Panc1 (cell line): Measurements from ENCODE around the gene OR6P1. TPM values are rescaled to one million over a fixed set of nuclear protein-coding genes. Genes with fewer than 3 reads are reported as not detected.

Source experiments
- ATAC-seq: fragments of 200-7000 bp; cut with Tn5 transposase; 2 replicates; pipeline ENCODE4 v1.9.1; 2020; ENCODE audit warnings: mild to moderate bottlenecking, moderate library complexity
- BruUV-seq: library from RNA; stranded (reverse); fragments of 400-500 nt; replicated peaks from 2 replicates; lab custom pipeline; 2021; lab: Mats Ljungman, UMichigan
- CTCF ChIA-PET: fragments of 300-600 bp; sonication (Branson Sonifier 250); formaldehyde crosslinking; loops from one replicate; lab custom pipeline; 2022; ENCODE audit warnings: antibody characterized with exemption; lab: Charles Lee
- POLR2A ChIA-PET: fragments of 300-600 bp; sonication (Branson Sonifier 250); formaldehyde crosslinking; loops from one replicate; lab custom pipeline; 2022; ENCODE audit warnings: antibody characterized with exemption; lab: Charles Lee
- DNase-seq: peaks from one replicate; pipeline ENCODE4 v3.0.0-alpha.2; 2010; ENCODE audit warnings: low read depth, low spot score
- H3K27ac ChIP-seq: 2 replicates; pipeline ENCODE4 v1.5.1; 2011; ENCODE audit warnings: mild to moderate bottlenecking, low read length, inconsistent platforms
- H3K27me3 ChIP-seq: fragments of 200-500 bp; sonication (Bioruptor generic); 2 replicates; pipeline ENCODE4 v1.6.0; 2014; ENCODE audit warnings: low read length, inconsistent platforms; ENCODE audit not compliant: control insufficient read depth, insufficient read depth
- H3K36me3 ChIP-seq: fragments of 200-500 bp; sonication (Bioruptor generic); 2 replicates; pipeline ENCODE4 v1.5.1; 2014; ENCODE audit warnings: inconsistent platforms, mild to moderate bottlenecking, low read length, moderate library complexity; ENCODE audit not compliant: control insufficient read depth, insufficient read depth
- H3K4me1 ChIP-seq: 2 replicates; pipeline ENCODE4 v1.5.1; 2011; ENCODE audit warnings: inconsistent platforms, mild to moderate bottlenecking, low read length, moderate library complexity; ENCODE audit not compliant: control insufficient read depth, insufficient read depth
- H3K4me3 ChIP-seq, 2 experiments: 2 replicates each; pipeline ENCODE4 v1.5.1; 2011 to 2012; ENCODE audit warnings: low read depth in 2 of 2, low read length in 2 of 2, mild to moderate bottlenecking in 2 of 2, inconsistent platforms in 1 of 2, moderate library complexity in 1 of 2
- H3K9me3 ChIP-seq: fragments of 200-500 bp; sonication (Bioruptor generic); 2 replicates; pipeline ENCODE4 v1.5.1; 2014; ENCODE audit warnings: low read depth, mild to moderate bottlenecking, inconsistent platforms, low read length, moderate library complexity; ENCODE audit not compliant: control insufficient read depth, insufficient read depth
- POLR2AphosphoS5 ChIP-seq: IDR thresholded peaks from 2 replicates; pipeline ENCODE4 v1.6.1; 2012; ENCODE audit warnings: mild to moderate bottlenecking, low read depth, low read length, moderate library complexity
- REST ChIP-seq, 2 experiments: IDR thresholded peaks; 2 replicates each; pipeline ENCODE4 v1.6.1; 2011 to 2012; ENCODE audit warnings: low read depth in 2 of 2, control low read depth in 1 of 2, low read length in 1 of 2, mild to moderate bottlenecking in 1 of 2, moderate library complexity in 1 of 2; ENCODE audit not compliant: insufficient read depth in 1 of 2
- SIN3A ChIP-seq: IDR thresholded peaks from 2 replicates; pipeline ENCODE4 v1.6.1; 2012; ENCODE audit warnings: low read depth, mild to moderate bottlenecking, low read length, moderate library complexity, borderline replicate concordance; ENCODE audit not compliant: insufficient read depth
- TCF7L2 ChIP-seq: IDR thresholded peaks from 2 replicates; pipeline ENCODE4 v1.6.1; 2011; ENCODE audit warnings: mild to moderate bottlenecking, low read depth, low read length, inconsistent platforms
- in situ Hi-C: cut with HindIII; loops from 2 replicates; pipeline ENCODE4 v1.10.0; 2016; ENCODE audit warnings: low sequenced_read_pairs, low pct_unique_long_range_greater_than_20kb
- intact Hi-C: fragments of 100-400 bp; cut with micrococcal nuclease; formaldehyde crosslinking; loops from one replicate; pipeline ENCODE4 v1.10.0; 2022; ENCODE audit not compliant: unreplicated experiment
- total RNA-seq: library from RNA; stranded (reverse); gene quantifications from one replicate; pipeline ENCODE4 v1.2.1, GENCODE V29; 2021; ENCODE audit not compliant: unreplicated experiment
- TF ChIP-seq, protein P1 (sequence below): fragments of 450-650 bp; IDR thresholded peaks from 2 replicates; pipeline ENCODE4 v1.5.1; 2017; ENCODE audit warnings: mild to moderate bottlenecking

The OR6P1 gene
- total RNA-seq, 1 experiment from 2014 or later = not detected

GRCh38 chr1:158537609-158538008 is 32.8 kb downstream of the OR6P1 start:
- TF ChIP-seq REST (IDR thresholded peaks at IDR 0.05; ENCODE audit: insufficient read depth in 1 of 2, low read depth in 2 of 2, low read length in 1 of 2) = no peak
- no peak for TF ChIP-seq POLR2AphosphoS5
- TF ChIP-seq TCF7L2 = no peak
- TF ChIP-seq, protein P1, sequence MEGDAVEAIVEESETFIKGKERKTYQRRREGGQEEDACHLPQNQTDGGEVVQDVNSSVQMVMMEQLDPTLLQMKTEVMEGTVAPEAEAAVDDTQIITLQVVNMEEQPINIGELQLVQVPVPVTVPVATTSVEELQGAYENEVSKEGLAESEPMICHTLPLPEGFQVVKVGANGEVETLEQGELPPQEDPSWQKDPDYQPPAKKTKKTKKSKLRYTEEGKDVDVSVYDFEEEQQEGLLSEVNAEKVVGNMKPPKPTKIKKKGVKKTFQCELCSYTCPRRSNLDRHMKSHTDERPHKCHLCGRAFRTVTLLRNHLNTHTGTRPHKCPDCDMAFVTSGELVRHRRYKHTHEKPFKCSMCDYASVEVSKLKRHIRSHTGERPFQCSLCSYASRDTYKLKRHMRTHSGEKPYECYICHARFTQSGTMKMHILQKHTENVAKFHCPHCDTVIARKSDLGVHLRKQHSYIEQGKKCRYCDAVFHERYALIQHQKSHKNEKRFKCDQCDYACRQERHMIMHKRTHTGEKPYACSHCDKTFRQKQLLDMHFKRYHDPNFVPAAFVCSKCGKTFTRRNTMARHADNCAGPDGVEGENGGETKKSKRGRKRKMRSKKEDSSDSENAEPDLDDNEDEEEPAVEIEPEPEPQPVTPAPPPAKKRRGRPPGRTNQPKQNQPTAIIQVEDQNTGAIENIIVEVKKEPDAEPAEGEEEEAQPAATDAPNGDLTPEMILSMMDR = no peak
- no peak for TF ChIP-seq SIN3A
- no peaks in the 10 kb centered on the region for H3K9me3 ChIP-seq
- H3K4me1 ChIP-seq = no peaks in the 10 kb centered on the region
- ATAC-seq (no peak), DNase-seq (no peak)
- no peaks in the 10 kb centered on the region for H3K36me3 ChIP-seq
- no peak overlapping the region for H3K27ac ChIP-seq
- no peak overlapping the region; a peak in 1 of 4 replicates for H3K4me3 ChIP-seq
- no peaks in the 10 kb centered on the region for H3K27me3 ChIP-seq
- BruUV-seq = no TSS peak
- in situ Hi-C loops (no loop called here), intact Hi-C loops (no loop called here)
- ChIA-PET CTCF (no interaction called here), POLR2A (no interaction called here)

GRCh38 chr1:158534496-158534895 is 35.9 kb downstream of the OR6P1 start:
- DNase-seq = no peak
- intact Hi-C loops (no loop called here), in situ Hi-C loops (no loop called here)
- no peaks in the 10 kb centered on the region for H3K4me1 ChIP-seq
- H3K27ac ChIP-seq = no peak overlapping the region
- no peak for ATAC-seq
- ChIA-PET POLR2A (no interaction called here), CTCF (no interaction called here)
- H3K4me3 ChIP-seq = no peak overlapping the region
- H3K9me3 ChIP-seq = no peaks in the 10 kb centered on the region
- BruUV-seq = no TSS peak
- H3K27me3 ChIP-seq = no peaks in the 10 kb centered on the region
- no peaks in the 10 kb centered on the region for H3K36me3 ChIP-seq
- TF ChIP-seq TCF7L2 = no peak
- TF ChIP-seq POLR2AphosphoS5 = no peak
- no peak for TF ChIP-seq SIN3A
- TF ChIP-seq, protein P1 = no peak
- TF ChIP-seq REST (IDR thresholded peaks at IDR 0.05; ENCODE audit: insufficient read depth in 1 of 2, low read depth in 2 of 2, low read length in 1 of 2) = no peak
